Stimulated activated CD8-positive, alpha-beta memory T cell treated with anti-CD3 and anti-CD28 coated beads, Interleukin-12 subunit alpha, Interleukin-12 subunit beta, amount 100 ng/mL, for 1 hour (primary cell): Measurements from ENCODE around the gene ABCG1.

Source experiments
- DNase-seq: peaks from one replicate; pipeline ENCODE4 v3.0.0-alpha.2; 2020; ENCODE audit warnings: low read depth

The ABCG1 gene

DNA sequence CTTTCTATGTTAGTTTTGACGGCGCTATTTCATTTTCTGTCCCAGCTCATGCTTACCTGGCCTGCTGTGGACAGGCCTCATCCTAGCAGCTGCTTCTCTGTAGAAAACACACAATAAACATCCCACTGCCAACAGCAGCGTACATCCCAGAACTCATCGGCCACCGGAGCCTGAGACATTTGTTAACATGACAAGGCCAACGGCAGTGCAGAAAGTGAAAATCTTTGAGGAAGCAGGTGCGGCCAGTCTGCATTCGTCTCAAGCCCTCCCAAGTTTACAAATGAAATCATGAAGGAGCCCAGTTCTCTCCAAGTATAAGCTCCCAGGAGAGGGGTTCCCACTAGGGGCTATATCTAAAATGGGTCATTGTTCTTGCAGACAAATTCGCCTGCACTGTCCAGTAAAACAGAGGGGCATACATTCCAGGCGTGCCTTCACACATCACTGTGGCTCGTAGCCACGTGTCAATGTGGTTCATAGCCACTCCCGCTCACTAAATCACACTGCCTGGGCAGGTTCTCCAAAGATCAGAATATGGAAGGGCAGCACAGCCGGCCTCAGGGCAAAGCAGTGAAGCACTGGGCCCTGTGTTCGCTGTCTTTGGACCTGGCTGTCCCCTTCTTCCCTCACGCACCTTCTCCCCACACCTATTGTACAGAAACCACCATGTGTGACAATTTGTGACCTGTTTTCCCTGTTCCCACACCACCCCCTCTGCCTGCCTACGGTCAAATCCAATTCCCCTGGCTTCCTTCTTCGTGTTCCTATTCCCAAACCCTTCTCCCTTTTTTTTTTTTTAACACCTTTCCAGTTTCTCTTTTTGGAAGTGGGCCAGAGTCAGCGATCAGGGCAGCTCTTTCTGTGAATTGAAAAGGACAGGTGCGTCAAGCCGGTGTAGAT lies 27.0 kb upstream of the ABCG1 start:
- DNase-seq = no peak

DNA sequence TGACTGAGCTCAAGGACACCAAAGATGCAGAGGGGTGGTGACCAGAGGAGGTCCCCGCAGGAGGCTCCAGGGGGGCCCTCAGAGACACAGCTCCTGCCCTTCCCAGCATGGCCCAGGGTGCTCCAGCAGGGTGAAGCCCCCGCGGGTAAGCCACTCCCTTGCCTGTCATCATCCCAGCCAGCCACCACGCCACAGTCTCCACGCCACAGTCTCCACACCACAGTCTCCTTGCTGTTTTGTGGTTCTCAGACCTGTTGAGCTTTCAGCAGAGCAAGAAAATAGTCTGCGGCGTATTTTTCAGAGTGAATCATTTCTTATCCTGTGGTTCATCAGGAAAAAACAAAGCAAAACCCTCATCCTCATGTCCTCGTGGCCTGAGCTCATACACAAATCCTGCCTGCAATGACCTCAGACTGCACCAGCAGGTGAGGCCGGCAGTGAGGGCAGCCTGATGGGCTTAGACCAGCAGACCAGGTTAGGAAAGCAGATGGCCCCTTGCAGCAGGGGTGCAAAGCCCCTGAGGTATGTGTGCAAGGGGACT lies 25.7 kb upstream of the ABCG1 start:
- DNase-seq = peak; percentile 21

DNA sequence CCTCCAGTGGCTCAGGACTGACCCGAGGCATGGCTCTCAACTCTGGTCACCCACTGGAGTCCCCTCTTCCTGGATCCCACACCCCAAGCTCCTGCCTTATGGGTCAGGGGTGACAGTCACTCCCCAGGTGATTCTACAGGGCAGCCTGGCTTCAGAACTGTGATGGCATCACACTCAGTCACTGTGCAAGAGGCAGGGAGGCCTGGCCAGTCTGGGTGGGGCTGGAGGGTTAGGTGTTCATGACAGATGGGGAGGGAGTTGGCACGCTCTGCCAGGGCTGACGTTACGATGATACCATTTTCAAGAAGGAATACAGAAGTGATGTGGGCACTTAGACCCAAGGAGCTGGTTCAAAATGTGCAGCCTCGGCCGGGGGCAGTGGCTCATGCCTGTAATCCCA lies 25.2 kb upstream of the ABCG1 start:
- no peak for DNase-seq

DNA sequence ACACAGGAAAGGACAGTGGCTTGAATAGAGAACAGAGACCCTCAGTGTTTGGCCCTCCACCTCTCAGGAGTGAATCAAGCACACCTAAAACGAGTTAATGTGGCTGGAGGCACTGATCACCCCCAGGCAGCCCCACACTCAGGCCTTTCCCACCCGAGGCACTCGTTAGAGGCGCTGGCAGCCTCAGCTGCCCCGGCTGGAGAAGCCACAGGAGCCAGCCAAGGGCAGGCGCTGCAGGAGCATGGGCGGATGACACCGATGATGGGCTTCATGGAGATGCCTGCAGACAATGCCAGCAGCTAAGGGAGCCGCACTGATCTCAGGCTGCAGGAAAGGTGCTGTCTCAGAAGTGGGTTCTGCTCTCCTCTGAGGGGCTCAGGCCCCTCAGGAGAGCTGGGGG lies 24.1 kb upstream of the ABCG1 start:
- no peak for DNase-seq

DNA sequence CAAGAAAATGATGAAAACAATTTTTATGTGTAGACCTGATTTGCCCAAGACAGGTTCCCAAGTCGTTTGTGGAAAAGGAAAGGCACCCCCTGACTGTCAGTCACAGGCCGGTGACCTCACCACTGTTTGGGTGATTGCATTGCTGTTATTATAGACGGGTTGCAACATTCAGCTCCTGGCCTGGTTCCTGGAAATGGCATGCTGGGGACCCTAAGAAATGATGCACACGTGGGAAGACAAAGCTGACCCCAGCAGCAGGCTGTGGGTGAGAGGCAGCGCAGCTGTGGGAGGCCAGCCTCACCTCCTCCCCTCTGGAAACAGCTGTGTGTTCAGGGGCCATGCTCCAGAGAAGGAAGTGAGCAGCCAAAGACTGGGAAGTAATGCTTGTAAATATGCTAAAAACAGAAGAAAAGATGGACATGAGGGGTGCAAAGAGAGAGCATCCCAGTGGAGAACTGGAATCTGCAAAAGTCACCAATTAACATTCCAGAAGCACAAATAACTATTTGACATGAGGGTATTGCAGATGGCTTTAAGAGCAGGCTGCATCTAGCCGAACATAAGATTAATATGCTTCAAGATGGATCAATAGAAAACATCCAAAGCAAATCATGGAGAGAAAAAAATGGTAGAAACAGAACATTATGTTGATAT lies 23.4 kb upstream of the ABCG1 start:
- DNase-seq = no peak

DNA sequence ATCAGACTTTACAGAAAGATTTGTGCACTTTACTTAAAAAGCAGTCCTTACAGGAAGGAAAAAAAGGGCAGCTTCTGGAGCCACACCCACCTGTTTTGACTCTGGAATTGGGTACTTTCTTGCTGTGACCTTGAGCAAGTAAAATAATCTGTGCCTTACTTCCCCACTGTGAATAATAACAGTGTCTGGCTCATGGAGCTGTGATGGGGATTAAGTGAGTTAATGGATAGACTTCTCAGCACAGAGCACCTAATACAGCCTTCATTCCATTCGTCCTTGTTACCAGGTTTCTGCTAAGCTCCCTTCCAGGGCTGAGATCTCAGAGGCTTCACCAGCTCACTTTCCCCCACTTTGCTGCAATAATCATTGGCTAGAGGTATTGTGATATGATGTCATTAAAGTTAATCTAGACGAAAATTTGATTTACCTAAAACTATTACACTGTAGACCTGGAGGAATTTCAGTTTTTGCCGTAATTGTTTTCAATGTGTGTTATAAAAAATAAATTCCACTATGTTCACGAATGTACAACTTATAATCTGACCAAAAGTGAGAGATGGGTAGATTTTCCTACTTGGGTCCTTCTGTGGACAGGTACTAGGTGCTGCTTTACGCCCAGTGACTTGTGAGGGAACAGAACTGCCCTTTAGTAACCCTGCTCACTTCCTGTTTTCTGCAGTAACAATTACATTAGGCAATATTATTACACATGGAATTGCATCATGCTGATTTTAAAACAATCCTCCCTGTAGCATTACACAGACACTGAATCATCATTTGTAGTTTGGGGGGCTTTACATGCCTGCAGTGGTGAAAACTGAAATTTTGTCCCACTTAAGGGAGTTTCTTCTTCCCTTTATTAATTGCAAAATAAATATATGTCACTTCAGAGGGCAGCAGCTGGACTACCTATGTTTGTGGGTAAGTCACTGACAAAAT lies 19.7 kb upstream of the ABCG1 start:
- no peak for DNase-seq

DNA sequence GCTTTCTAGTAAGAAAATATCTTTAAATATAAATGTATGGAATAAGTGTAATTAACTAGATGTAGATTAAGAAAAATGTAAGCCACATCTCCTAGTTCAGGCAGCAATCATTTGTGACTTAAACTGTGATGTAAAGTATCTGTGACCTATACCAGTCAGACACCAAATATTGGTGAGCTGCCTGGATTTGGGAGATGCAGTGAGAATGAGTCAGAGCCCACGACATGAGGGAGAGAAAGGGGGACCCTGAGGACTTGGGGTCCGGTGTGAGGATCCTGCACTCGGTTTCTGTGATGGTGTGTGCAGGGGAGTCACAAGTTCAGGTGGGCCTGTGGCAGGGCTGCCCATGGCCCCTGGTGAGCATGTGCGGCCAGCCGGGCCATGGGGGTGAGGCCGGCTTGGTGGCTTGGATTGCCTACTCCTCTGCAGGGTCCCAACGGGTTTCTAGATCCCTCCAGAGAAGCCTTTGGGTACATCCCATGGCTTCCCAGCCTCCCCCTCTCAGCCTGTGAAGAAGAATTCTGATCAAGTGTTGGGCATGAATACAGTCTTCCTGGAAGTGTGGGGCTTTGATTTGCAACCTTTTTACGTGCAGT lies 19.0 kb upstream of the ABCG1 start:
- no peak for DNase-seq

DNA sequence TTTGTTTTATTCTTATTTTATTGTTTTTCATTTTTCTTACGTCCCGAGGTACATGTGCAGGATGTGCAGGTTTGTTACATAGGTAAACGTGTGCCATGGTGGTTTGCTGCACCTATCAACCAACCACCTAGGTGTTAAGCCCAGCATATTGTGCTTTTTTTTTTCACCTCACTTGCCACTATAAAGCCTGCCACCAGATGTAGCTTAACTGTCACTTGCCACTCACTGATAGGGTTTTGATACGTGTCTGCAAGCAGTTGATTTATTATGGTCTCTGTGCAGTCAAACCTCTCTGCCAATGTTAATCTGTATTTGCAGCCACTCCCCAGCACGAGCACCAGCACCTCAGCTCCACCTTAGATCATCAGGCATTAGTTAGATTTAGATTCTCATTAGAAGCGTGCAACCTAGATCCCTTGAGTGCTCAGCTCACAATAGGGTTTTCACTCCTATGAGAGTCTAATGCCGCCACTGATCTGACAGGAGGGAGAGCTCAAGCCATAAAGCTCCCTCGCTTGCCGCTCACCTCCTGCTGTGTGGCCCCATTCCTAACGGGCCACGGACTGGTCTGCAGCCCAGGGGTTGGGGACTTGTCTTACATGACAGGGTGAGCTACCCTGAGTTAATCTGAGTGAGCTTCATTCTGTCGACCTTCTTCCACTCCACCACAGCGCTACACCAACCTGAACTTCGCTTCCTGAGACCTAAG lies 17.9 kb upstream of the ABCG1 start:
- no peak for DNase-seq

DNA sequence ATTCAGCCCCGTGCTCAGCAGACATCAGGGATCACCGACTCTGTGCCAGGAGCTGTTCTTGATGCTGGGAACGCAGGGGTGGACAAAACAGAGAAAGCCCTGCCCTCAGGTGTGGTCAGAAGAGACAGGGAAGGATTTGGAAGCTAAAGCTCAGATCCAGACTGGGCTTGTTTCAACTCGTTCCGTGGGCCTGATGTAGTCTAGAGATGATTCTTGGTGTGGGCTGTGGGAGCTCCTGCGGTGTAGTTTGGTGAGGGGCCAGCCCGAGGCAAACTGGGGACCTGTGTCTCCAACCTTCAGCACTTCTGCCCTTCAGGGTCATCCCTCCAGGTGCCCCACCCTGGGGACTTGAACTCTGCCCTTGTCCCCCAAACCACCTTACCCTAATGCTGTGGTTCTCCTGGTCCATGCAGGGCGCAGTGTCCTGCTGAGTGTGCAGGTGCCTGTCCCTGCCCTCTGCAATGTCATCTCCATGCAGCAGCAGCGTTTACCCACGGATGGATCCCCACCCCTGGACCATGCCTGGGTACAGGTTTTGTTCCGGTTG lies 17.3 kb upstream of the ABCG1 start:
- no peak for DNase-seq

DNA sequence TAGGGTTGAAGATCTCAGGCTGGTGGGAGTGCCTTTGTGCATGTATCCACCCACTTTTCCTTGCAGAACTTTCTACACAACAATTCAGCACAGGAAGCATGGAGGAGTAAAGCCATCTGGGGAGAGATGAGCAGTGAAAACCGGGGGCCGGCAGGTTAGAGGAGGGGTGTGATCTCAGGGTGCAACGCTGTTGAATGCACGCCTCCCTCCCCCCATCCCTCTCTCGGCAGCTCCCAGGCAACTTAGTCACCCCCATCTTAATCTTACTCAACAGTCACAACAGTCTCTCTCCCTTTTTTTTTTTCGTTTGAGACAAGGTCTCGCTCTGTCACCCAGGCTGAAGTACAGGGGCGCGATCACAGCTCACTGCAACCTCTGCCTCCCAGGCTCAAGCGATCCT lies 16.6 kb upstream of the ABCG1 start:
- DNase-seq = no peak

DNA sequence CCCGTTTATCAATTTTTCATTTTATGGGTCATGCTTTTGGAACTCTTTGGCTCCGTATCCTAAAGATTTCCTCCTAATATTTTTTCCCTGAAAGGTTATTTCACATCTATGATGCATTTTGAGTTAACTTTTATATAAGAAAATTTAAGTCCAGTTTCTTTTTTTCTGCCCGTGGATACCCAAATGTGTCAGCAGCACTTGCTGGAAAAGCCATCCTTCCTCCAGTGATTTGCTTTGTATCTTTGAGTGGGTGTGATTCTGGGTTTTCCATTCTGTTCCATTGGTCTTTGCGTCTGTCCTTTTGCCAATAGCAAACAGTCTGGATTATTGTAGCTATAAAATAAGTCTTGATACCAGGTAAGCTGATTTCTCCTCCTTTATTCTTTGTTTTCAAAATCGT lies 15.6 kb upstream of the ABCG1 start:
- DNase-seq = no peak

DNA sequence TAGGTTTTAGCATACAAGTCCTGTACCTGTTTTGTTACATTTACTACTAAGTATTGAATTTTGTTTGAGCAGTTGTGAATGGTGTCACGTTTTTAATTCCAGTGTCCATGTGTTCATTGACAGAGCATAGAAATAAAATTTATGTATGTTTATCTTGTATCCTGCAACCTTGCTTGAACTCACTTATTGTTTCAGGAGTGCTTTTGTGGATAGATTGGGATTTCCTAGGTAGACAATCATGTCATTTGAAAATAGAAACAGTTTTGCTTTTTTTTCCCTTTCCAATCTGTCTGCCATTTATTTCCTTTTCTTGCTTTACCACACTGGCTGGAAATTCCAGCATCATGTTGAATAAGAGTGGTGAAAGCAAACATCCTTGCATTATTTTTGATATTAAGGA lies 15.0 kb upstream of the ABCG1 start:
- DNase-seq = no peak

DNA sequence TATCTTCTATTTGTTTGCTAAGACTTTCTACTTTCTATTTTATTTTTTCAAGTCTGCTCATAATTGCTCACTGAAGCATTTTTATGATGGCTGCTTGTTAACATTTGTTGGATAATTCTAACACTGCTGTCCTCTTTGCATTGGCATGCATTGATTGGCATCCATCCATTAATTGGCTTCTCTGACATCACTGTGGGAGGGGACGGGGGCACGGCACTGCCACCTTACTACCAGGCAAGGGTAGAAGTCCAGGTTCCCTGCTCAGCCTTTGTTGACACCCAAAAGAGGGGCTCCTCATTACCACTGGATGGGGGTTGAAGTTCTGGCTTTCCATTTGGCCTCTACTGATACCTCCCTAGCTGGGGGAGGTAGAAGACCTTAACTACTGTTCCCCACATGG lies 11.5 kb upstream of the ABCG1 start:
- no peak for DNase-seq

DNA sequence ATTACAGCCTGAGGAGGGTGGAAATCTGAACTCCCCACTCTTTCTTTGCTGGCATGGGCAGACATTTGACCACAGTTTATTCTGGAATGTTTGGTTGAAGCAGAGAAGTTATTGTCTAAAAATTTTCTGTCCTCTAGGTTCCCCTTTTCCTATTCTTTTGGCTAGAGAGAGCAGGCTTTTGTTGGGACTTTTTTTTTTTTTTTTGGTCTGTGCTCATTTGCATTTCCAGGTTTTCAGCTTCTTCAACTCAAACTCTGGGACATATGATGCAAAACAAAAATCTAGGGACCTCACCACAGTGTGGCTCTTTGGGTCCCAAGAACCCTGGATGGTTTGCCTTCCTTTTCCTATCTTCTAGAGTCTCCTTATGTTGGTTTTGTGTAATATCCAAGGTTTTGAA lies 10.9 kb upstream of the ABCG1 start:
- no peak for DNase-seq

DNA sequence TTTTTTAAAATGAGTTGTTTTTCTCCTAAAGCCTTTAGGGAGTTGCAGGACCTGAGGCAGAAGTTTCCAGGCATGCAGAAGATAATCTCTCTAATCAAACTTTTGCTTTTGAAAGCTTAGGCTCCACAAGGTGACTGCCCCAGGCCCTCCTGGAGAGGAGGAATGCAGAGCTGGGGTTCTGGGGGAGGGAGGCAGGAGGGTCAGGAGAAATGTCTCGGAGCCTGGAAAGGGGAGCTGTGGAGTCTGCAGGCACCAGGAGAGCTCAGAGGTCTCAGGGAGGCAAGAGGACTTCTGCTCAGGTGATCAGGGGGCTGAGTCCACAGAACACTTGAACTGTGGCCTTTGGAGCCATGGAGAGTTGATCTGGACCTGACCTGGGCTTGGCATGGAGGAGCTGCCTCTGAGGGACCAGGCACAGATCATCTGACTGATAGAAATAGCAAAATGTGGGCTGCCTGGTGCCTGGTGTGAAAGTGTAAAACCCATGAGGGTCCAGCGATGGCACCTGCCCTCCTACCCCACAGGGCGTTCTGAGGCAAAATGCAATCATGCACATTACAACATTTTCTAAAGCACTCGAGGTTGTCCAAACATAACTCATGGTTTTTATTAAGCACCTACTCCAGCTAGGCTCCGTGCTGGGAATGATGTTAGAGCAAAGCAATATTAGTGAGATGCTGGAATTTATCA lies 10.0 kb upstream of the ABCG1 start:
- DNase-seq = no peak

DNA sequence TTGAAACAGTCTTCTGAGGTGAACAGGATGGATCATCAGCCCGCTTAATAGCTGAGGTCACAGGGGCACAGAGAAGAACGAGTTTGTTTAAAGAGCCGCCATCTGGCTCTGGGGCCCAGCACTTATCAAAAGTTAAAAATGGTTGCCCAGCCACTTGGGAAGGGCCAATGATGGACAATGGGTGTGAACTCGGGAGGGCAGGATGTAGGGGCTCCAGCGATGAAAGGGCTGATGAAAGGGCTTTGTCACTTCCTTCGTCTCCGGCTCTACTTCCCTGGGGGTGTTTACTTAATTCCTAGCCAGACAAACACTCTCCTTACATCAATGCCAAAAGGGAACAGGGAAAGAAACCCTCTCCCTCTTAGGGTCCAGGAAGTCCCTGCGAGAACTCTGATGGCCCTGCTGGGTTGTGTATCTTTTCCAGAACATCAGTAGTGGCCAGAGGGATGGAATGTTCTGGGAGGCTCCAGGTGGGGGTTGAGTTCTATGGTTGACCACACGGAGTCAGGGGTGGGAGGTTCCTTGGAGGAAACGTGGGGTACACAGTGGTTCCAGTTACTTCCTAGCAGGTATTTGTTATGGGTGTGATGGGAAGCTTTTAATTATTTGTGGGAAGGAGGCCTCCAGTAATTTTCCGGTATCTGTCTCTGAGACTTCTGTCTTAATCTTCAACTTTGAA lies 9.0 kb upstream of the ABCG1 start:
- no peak for DNase-seq

DNA sequence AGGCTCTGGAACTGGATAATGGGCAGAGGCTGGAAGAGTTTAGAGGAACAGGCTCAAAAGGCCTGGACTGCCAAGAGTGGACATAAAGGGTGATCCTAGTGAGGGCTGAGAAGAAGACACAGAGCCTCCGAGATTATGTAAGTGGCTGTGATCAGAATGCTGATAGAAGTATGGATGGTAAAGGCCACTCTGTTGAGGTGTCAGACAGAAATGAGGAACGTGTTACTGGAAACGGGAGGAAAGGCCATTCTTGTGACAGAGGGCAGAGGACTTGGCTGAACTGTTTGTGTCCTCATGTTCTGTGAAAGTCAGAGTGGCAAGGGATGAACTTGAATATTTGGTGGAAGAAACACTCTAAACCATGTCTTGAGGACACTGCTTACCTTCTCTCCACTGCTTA lies 6.7 kb upstream of the ABCG1 start:
- no peak for DNase-seq

DNA sequence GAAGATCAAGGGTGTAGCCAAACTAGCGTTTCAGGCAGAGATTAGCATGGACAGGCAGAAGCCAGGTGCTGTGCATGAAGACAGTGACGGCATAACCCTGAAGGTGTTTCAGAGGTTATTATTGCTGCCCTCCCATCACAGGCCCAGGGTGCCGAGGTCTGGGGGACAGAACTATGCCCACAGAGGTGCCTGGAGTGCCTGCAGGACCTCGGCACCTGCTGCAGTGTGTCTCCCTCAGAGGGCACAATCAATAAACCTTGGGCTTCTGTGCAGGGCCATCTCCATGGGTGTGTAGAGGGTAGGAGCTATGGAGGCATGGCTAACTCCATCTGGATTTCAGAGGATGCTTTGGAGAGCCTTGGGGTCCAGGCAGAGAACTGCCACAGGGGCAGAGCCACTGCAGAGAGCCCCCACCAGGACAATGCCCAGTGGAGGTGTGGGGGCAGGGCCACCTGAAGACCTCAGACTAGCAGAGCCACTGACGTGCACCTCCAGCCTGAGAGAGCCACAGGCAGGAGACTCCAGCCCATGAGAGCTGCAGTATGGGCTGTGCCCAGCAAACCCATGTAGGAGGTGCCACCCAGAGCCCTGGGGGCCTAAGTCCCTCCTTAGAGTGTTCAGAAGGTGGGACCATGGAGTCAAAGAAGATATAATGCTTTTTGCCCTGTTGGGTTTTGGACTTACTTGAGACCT lies 5.7 kb upstream of the ABCG1 start:
- no peak for DNase-seq

DNA sequence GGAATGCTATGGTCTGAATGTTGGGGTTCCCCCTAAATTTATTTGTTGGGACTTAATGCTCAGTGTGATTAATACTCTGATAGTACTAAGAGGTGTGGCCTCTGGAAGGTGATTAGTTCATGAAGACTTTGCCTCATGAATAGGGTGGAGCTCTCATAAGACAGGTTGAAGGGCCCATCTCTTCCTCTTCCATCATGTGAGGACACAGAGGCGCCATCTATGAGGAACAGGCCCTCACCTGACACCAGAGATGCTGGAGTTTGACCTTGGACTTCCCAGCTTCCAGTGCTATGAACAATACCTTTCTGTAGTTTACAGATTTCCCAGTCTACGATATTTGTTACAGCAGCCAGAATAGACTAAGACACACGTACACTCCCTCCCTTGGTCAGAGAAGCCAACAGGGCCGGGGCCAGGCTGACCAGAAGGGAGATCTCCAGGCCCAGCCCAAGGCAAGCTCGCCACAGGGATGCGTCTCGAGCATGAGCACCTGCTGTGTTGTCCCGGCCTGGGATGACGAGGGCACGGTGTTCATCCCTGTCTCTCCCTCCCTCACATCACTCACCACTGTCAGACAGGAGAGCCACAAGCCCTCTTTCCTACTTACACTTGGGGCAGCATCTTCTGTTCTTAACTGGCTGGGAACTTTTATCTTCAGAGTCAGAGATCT lies 4.7 kb upstream of the ABCG1 start:
- no peak for DNase-seq
